ENCODE data around the gene MTOR. TPM values are rescaled to one million over a fixed set of nuclear protein-coding genes. Genes with fewer than 3 reads are reported as not detected.
"Not testable (repeated sequence)": the region's sequence is repeated elsewhere in the genome, so short reads cannot be mapped to it uniquely, and the experiment has no call there.

The MTOR gene
- polyA plus RNA-seq: 10 to 100 TPM; 11.3 to 22.9 (median 17.7) TPM
- long read RNA-seq, donor 1: 0 reads
- long read RNA-seq, donor 2: 0 reads
- long read RNA-seq, donor 3, partial matches to known transcripts: 12 of 13 reads
- long read RNA-seq, donor 3, other reads (novel, unspliced or antisense): 0 of 13 reads
- long read RNA-seq, donor 4: 0 reads
- long read RNA-seq, donor 5: 0 reads
- long read RNA-seq, donor 6: 0 reads
- long read RNA-seq, donor 7: 0 reads
- long read RNA-seq, donor 8: 0 reads
- long read RNA-seq, donor 9: 0 reads
- long read RNA-seq, donor 10: 0 reads

- Histone ChIP-seq H3K4me3 (ENCODE audit: low read depth in 1 of 3, low read length in 3 of 3) (peak within 1 kb of the TSS; percentile 93 to 96 (median 95)), H3K27me3 (ENCODE audit: control insufficient read depth in 3 of 3, insufficient read depth in 3 of 3, low read length in 3 of 3) (no peaks in the 10 kb centered on the region), H3K36me3 (ENCODE audit: control insufficient read depth in 3 of 3, insufficient read depth in 2 of 3, low read depth in 1 of 3, low read length in 3 of 3) (peaks cover 4 to 11% (median 7%) of the 10 kb centered on the region in 3 donors), H3K9me3 (ENCODE audit: control insufficient read depth in 2 of 2, insufficient read depth in 1 of 2, low read depth in 1 of 2, low read length in 1 of 2) (no peaks in the 10 kb centered on the region), H3K4me1 (ENCODE audit: control insufficient read depth in 3 of 3, insufficient read depth in 2 of 3, low read depth in 1 of 3, low read length in 2 of 3) (peaks cover 0 to 4% (median 0%) of the 10 kb centered on the region in 3 donors), H3K27ac (ENCODE audit: low read depth in 1 of 3, low read length in 2 of 3) (peak within 1 kb of the TSS in 2 of 3 donors; percentile 66 to 85)
- 0% methylated on average over 55 to 60 of the region's 60 CpGs for WGBS, 3 donors
- DNase-seq: peak; percentile 99 to 100
- peak; percentile 88 for FAIRE-seq
Measured at GRCh38 chr1:11262171-11263049, at the start of gene MTOR. Gene MTOR, minus strand, starts transcription at chr1:11262551. Its CDS starts 3,142 bp downstream, at chr1:11259409.

GRCh38 chr1:11309385-11309784 lies 47.0 kb upstream of the MTOR start:
- H3K27me3 ChIP-seq (ENCODE audit: control insufficient read depth in 3 of 3, insufficient read depth in 3 of 3, low read length in 3 of 3): peaks cover 0 to 10% (median 2%) of the 10 kb centered on the region in 3 donors

GRCh38 chr1:11308699-11309224 lies 46.4 kb upstream of the MTOR start:
- Histone ChIP-seq H3K27me3 (ENCODE audit: control insufficient read depth in 3 of 3, insufficient read depth in 3 of 3, low read length in 3 of 3) (peaks cover 0 to 10% (median 1%) of the 10 kb centered on the region in 3 donors), H3K4me3 (ENCODE audit: low read depth in 1 of 3, low read length in 3 of 3) (no peak overlapping the region), H3K27ac (ENCODE audit: low read depth in 1 of 3, low read length in 2 of 3) (no peak overlapping the region), H3K36me3 (ENCODE audit: control insufficient read depth in 3 of 3, insufficient read depth in 2 of 3, low read depth in 1 of 3, low read length in 3 of 3) (no peaks in the 10 kb centered on the region), H3K9me3 (ENCODE audit: control insufficient read depth in 2 of 2, insufficient read depth in 1 of 2, low read depth in 1 of 2, low read length in 1 of 2) (no peaks in the 10 kb centered on the region), H3K4me1 (ENCODE audit: control insufficient read depth in 3 of 3, insufficient read depth in 2 of 3, low read depth in 1 of 3, low read length in 2 of 3) (no peaks in the 10 kb centered on the region)
- DNase-seq: no peak
- no peak for FAIRE-seq
- WGBS, 3 donors: 60 to 81% (median 65%) methylated on average over 6 of the region's 6 CpGs

More at GRCh38 chr1:11309385-11309784, 47.0 kb upstream of the MTOR start:
- no peak for FAIRE-seq
- Histone ChIP-seq H3K4me3 (ENCODE audit: low read depth in 1 of 3, low read length in 3 of 3) (no peak overlapping the region), H3K27ac (ENCODE audit: low read depth in 1 of 3, low read length in 2 of 3) (no peak overlapping the region), H3K36me3 (ENCODE audit: control insufficient read depth in 3 of 3, insufficient read depth in 2 of 3, low read depth in 1 of 3, low read length in 3 of 3) (no peaks in the 10 kb centered on the region), H3K9me3 (ENCODE audit: control insufficient read depth in 2 of 2, insufficient read depth in 1 of 2, low read depth in 1 of 2, low read length in 1 of 2) (no peaks in the 10 kb centered on the region), H3K4me1 (ENCODE audit: control insufficient read depth in 3 of 3, insufficient read depth in 2 of 3, low read depth in 1 of 3, low read length in 2 of 3) (no peaks in the 10 kb centered on the region)
- 87 to 92% (median 90%) methylated on average over 7 of the region's 7 CpGs for WGBS, 3 donors
- no peak for DNase-seq

GRCh38 chr1:11307852-11308251 lies 45.5 kb upstream of the MTOR start:
- Histone ChIP-seq H3K4me3 (ENCODE audit: low read depth in 1 of 3, low read length in 3 of 3) (no peak overlapping the region), H3K27ac (ENCODE audit: low read depth in 1 of 3, low read length in 2 of 3) (no peak overlapping the region), H3K9me3 (ENCODE audit: control insufficient read depth in 2 of 2, insufficient read depth in 1 of 2, low read depth in 1 of 2, low read length in 1 of 2) (no peaks in the 10 kb centered on the region), H3K27me3 (ENCODE audit: control insufficient read depth in 3 of 3, insufficient read depth in 3 of 3, low read length in 3 of 3) (peaks cover 0 to 4% (median 0%) of the 10 kb centered on the region in 3 donors), H3K4me1 (ENCODE audit: control insufficient read depth in 3 of 3, insufficient read depth in 2 of 3, low read depth in 1 of 3, low read length in 2 of 3) (no peaks in the 10 kb centered on the region), H3K36me3 (ENCODE audit: control insufficient read depth in 3 of 3, insufficient read depth in 2 of 3, low read depth in 1 of 3, low read length in 3 of 3) (no peaks in the 10 kb centered on the region)
- 70 to 94% (median 76%) methylated on average over 3 of the region's 3 CpGs for WGBS, 3 donors
- DNase-seq (no peak), FAIRE-seq (no peak)

GRCh38 chr1:11305516-11305915 lies 43.2 kb upstream of the MTOR start:
- H3K4me1 ChIP-seq (ENCODE audit: control insufficient read depth in 3 of 3, insufficient read depth in 2 of 3, low read depth in 1 of 3, low read length in 2 of 3); H3K27ac ChIP-seq (ENCODE audit: low read depth in 1 of 3, low read length in 2 of 3); H3K27me3 ChIP-seq (ENCODE audit: control insufficient read depth in 3 of 3, insufficient read depth in 3 of 3, low read length in 3 of 3); H3K4me3 ChIP-seq (ENCODE audit: low read depth in 1 of 3, low read length in 3 of 3); H3K9me3 ChIP-seq (ENCODE audit: control insufficient read depth in 2 of 2, insufficient read depth in 1 of 2, low read depth in 1 of 2, low read length in 1 of 2); H3K36me3 ChIP-seq (ENCODE audit: control insufficient read depth in 3 of 3, insufficient read depth in 2 of 3, low read depth in 1 of 3, low read length in 3 of 3); FAIRE-seq; DNase-seq: not testable (repeated sequence)
- 88 to 94% (median 92%) methylated on average over 20 to 29 of the region's 29 CpGs for WGBS, 3 donors

GRCh38 chr1:11302366-11302765 lies 40.0 kb upstream of the MTOR start:
- Histone ChIP-seq H3K9me3 (ENCODE audit: control insufficient read depth in 2 of 2, insufficient read depth in 1 of 2, low read depth in 1 of 2, low read length in 1 of 2) (no peaks in the 10 kb centered on the region), H3K4me1 (ENCODE audit: control insufficient read depth in 3 of 3, insufficient read depth in 2 of 3, low read depth in 1 of 3, low read length in 2 of 3) (no peaks in the 10 kb centered on the region), H3K27ac (ENCODE audit: low read depth in 1 of 3, low read length in 2 of 3) (no peak overlapping the region), H3K27me3 (ENCODE audit: control insufficient read depth in 3 of 3, insufficient read depth in 3 of 3, low read length in 3 of 3) (no peaks in the 10 kb centered on the region), H3K36me3 (ENCODE audit: control insufficient read depth in 3 of 3, insufficient read depth in 2 of 3, low read depth in 1 of 3, low read length in 3 of 3) (peaks cover 0 to under 1% (median 0%) of the 10 kb centered on the region in 3 donors), H3K4me3 (ENCODE audit: low read depth in 1 of 3, low read length in 3 of 3) (no peak overlapping the region)
- FAIRE-seq: no peak
- 79 to 89% (median 87%) methylated on average over 2 of the region's 2 CpGs for WGBS, 3 donors
- no peak for DNase-seq

GRCh38 chr1:11301601-11302000 lies 39.2 kb upstream of the MTOR start:
- 61 to 75% (median 72%) methylated on average over 9 of the region's 9 CpGs for WGBS, 3 donors
- no peaks in the 10 kb centered on the region for H3K4me1 ChIP-seq (ENCODE audit: control insufficient read depth in 3 of 3, insufficient read depth in 2 of 3, low read depth in 1 of 3, low read length in 2 of 3)
- no peak overlapping the region for H3K4me3 ChIP-seq (ENCODE audit: low read depth in 1 of 3, low read length in 3 of 3)
- no peak overlapping the region for H3K27ac ChIP-seq (ENCODE audit: low read depth in 1 of 3, low read length in 2 of 3)
- no peak for FAIRE-seq
- H3K27me3 ChIP-seq (ENCODE audit: control insufficient read depth in 3 of 3, insufficient read depth in 3 of 3, low read length in 3 of 3): no peaks in the 10 kb centered on the region
- H3K9me3 ChIP-seq (ENCODE audit: control insufficient read depth in 2 of 2, insufficient read depth in 1 of 2, low read depth in 1 of 2, low read length in 1 of 2): no peaks in the 10 kb centered on the region
- DNase-seq: no peak
- peaks cover 0 to 2% (median 0%) of the 10 kb centered on the region in 3 donors for H3K36me3 ChIP-seq (ENCODE audit: control insufficient read depth in 3 of 3, insufficient read depth in 2 of 3, low read depth in 1 of 3, low read length in 3 of 3)

- Histone ChIP-seq H3K4me1 (ENCODE audit: control insufficient read depth in 3 of 3, insufficient read depth in 2 of 3, low read depth in 1 of 3, low read length in 2 of 3) (no peaks in the 10 kb centered on the region), H3K4me3 (ENCODE audit: low read depth in 1 of 3, low read length in 3 of 3) (no peak overlapping the region), H3K27me3 (ENCODE audit: control insufficient read depth in 3 of 3, insufficient read depth in 3 of 3, low read length in 3 of 3) (no peaks in the 10 kb centered on the region), H3K27ac (ENCODE audit: low read depth in 1 of 3, low read length in 2 of 3) (no peak overlapping the region), H3K9me3 (ENCODE audit: control insufficient read depth in 2 of 2, insufficient read depth in 1 of 2, low read depth in 1 of 2, low read length in 1 of 2) (no peaks in the 10 kb centered on the region), H3K36me3 (ENCODE audit: control insufficient read depth in 3 of 3, insufficient read depth in 2 of 3, low read depth in 1 of 3, low read length in 3 of 3) (peaks cover 0 to 19% (median 0%) of the 10 kb centered on the region in 3 donors)
- WGBS, 3 donors: 60 to 85% (median 78%) methylated on average over 10 of the region's 10 CpGs
- DNase-seq: no peak
- FAIRE-seq: no peak
Measured at GRCh38 chr1:11299225-11299574, 36.8 kb upstream of the MTOR start.

All from small intestine (tissue), 16 donors.